T-helper 2 cell treated with Interferon-gamma antibody and Interleukin-4, amounts not matched to agents 5 μg/mL and 100 μg/mL, for 36 hours (primary cell): Measurements from ENCODE around the gene HLA-F.

Source experiments
- DNase-seq: peaks from one replicate; pipeline ENCODE4 v3.0.0; 2021; ENCODE audit warnings: low spot score
- H3K27ac Mint-ChIP-seq: one replicate; pipeline ENCODE4 v1.8.0; 2021; ENCODE audit warnings: mild to moderate bottlenecking, mixed read lengths
- H3K27me3 Mint-ChIP-seq: one replicate; pipeline ENCODE4 v1.8.0; 2021; ENCODE audit warnings: low read depth, mixed read lengths
- H3K36me3 Mint-ChIP-seq: one replicate; pipeline ENCODE4 v1.8.0; 2021; ENCODE audit warnings: low read depth, mixed read lengths
- H3K4me1 Mint-ChIP-seq: one replicate; pipeline ENCODE4 v1.8.0; 2021; ENCODE audit warnings: low read depth, mixed read lengths
- H3K4me3 Mint-ChIP-seq: one replicate; pipeline ENCODE4 v1.8.0; 2022; ENCODE audit warnings: mild to moderate bottlenecking, moderate library complexity, mixed read lengths
- H3K9me3 Mint-ChIP-seq: one replicate; pipeline ENCODE4 v1.8.0; 2021; ENCODE audit warnings: mixed read lengths

Gene HLA-F

GRCh38 chr6:29744131-29744530 is 20.9 kb downstream of the HLA-F start:
- H3K9me3 Mint-ChIP-seq, result no peaks in the 10 kb centered on the region
- H3K27ac Mint-ChIP-seq, result no peak overlapping the region
- H3K36me3 Mint-ChIP-seq, result peaks cover 1% of the 10 kb centered on the region
- no peak overlapping the region for H3K4me3 Mint-ChIP-seq
- DNase-seq, result no peak
- no peaks in the 10 kb centered on the region for H3K27me3 Mint-ChIP-seq
- peaks cover 9% of the 10 kb centered on the region for H3K4me1 Mint-ChIP-seq

- H3K27ac Mint-ChIP-seq, result no peak overlapping the region
- H3K4me3 Mint-ChIP-seq, result no peak overlapping the region
- H3K36me3 Mint-ChIP-seq, result peaks cover 1% of the 10 kb centered on the region
- DNase-seq, result no peak
- H3K4me1 Mint-ChIP-seq, result peaks cover 13% of the 10 kb centered on the region
- no peaks in the 10 kb centered on the region for H3K27me3 Mint-ChIP-seq
- H3K9me3 Mint-ChIP-seq, result no peaks in the 10 kb centered on the region
Measured at GRCh38 chr6:29744621-29745020, 21.4 kb downstream of the HLA-F start.

- H3K27me3 Mint-ChIP-seq, result no peaks in the 10 kb centered on the region
- no peak overlapping the region for H3K27ac Mint-ChIP-seq
- no peak for DNase-seq
- peaks cover 1% of the 10 kb centered on the region for H3K36me3 Mint-ChIP-seq
- no peak overlapping the region for H3K4me3 Mint-ChIP-seq
- H3K4me1 Mint-ChIP-seq, result peaks cover 18% of the 10 kb centered on the region
- no peaks in the 10 kb centered on the region for H3K9me3 Mint-ChIP-seq
Measured at GRCh38 chr6:29745386-29745785, 22.2 kb downstream of the HLA-F start.

- Mint-ChIP-seq H3K27me3 (no peaks in the 10 kb centered on the region), H3K36me3 (peaks cover 1% of the 10 kb centered on the region), H3K9me3 (no peaks in the 10 kb centered on the region), H3K4me3 (no peak overlapping the region), H3K4me1 (peaks cover 23% of the 10 kb centered on the region), H3K27ac (no peak overlapping the region)
- DNase-seq, result no peak
Measured at GRCh38 chr6:29745855-29746449, 22.7 kb downstream of the HLA-F start.

- Mint-ChIP-seq H3K4me1 (peaks cover 28% of the 10 kb centered on the region), H3K4me3 (peak overlapping the region; percentile 99), H3K27me3 (no peaks in the 10 kb centered on the region), H3K36me3 (peaks cover 4% of the 10 kb centered on the region), H3K9me3 (no peaks in the 10 kb centered on the region), H3K27ac (no peak overlapping the region)
- DNase-seq, result no peak
Measured at GRCh38 chr6:29746846-29747687, 23.8 kb downstream of the HLA-F start.

- peaks cover 4% of the 10 kb centered on the region for H3K36me3 Mint-ChIP-seq
- H3K4me1 Mint-ChIP-seq, result peaks cover 29% of the 10 kb centered on the region
- no peaks in the 10 kb centered on the region for H3K9me3 Mint-ChIP-seq
- no peak for DNase-seq
- peak overlapping the region; percentile 99 for H3K4me3 Mint-ChIP-seq
- H3K27ac Mint-ChIP-seq, result peak overlapping the region; percentile 89
- no peaks in the 10 kb centered on the region for H3K27me3 Mint-ChIP-seq
Measured at GRCh38 chr6:29747688-29748250, 24.5 kb downstream of the HLA-F start.

- H3K4me3 Mint-ChIP-seq, result peak overlapping the region; percentile 99
- H3K27ac Mint-ChIP-seq, result peak overlapping the region; percentile 89
- peaks cover 6% of the 10 kb centered on the region for H3K36me3 Mint-ChIP-seq
- no peaks in the 10 kb centered on the region for H3K27me3 Mint-ChIP-seq
- DNase-seq, result peak; percentile 82
- no peaks in the 10 kb centered on the region for H3K9me3 Mint-ChIP-seq
- H3K4me1 Mint-ChIP-seq, result peaks cover 36% of the 10 kb centered on the region
Measured at GRCh38 chr6:29748391-29749307, 25.4 kb downstream of the HLA-F start.

GRCh38 chr6:29749308-29749662 is 26.1 kb downstream of the HLA-F start:
- Mint-ChIP-seq H3K27ac (peak overlapping the region; percentile 78), H3K4me1 (peaks cover 37% of the 10 kb centered on the region), H3K4me3 (peak overlapping the region; percentile 99), H3K9me3 (no peaks in the 10 kb centered on the region), H3K36me3 (peaks cover 5% of the 10 kb centered on the region), H3K27me3 (no peaks in the 10 kb centered on the region)
- no peak for DNase-seq

- Mint-ChIP-seq H3K27ac (peak overlapping the region; percentile 78), H3K4me1 (peaks cover 37% of the 10 kb centered on the region), H3K36me3 (peaks cover 5% of the 10 kb centered on the region)
Measured at GRCh38 chr6:29749668-29750067, 26.4 kb downstream of the HLA-F start.

GRCh38 chr6:29750709-29751108 is 27.5 kb downstream of the HLA-F start:
- Mint-ChIP-seq H3K27ac (no peak overlapping the region), H3K27me3 (no peaks in the 10 kb centered on the region), H3K4me3 (peak overlapping the region; percentile 41), H3K36me3 (peaks cover 5% of the 10 kb centered on the region), H3K9me3 (no peaks in the 10 kb centered on the region), H3K4me1 (peaks cover 37% of the 10 kb centered on the region)
- no peak for DNase-seq

More at GRCh38 chr6:29749668-29750067, 26.4 kb downstream of the HLA-F start:
- H3K9me3 Mint-ChIP-seq, result no peaks in the 10 kb centered on the region
- H3K27me3 Mint-ChIP-seq, result no peaks in the 10 kb centered on the region
- H3K4me3 Mint-ChIP-seq, result peak overlapping the region; percentile 99
- DNase-seq, result no peak

- no peak for DNase-seq
- peaks cover 5% of the 10 kb centered on the region for H3K36me3 Mint-ChIP-seq
- H3K4me1 Mint-ChIP-seq, result peaks cover 37% of the 10 kb centered on the region
- H3K4me3 Mint-ChIP-seq, result peak overlapping the region; percentile 93
- peak overlapping the region; percentile 96 for H3K27ac Mint-ChIP-seq
- H3K9me3 Mint-ChIP-seq, result no peaks in the 10 kb centered on the region
- H3K27me3 Mint-ChIP-seq, result no peaks in the 10 kb centered on the region
Measured at GRCh38 chr6:29751480-29751879, 28.2 kb downstream of the HLA-F start.

- peak; percentile 83 for DNase-seq
- H3K27me3 Mint-ChIP-seq, result peaks cover 2% of the 10 kb centered on the region
- H3K4me3 Mint-ChIP-seq, result peak overlapping the region; percentile 93
- peaks cover 5% of the 10 kb centered on the region for H3K36me3 Mint-ChIP-seq
- peak overlapping the region; percentile 96 for H3K27ac Mint-ChIP-seq
- H3K9me3 Mint-ChIP-seq, result no peaks in the 10 kb centered on the region
- H3K4me1 Mint-ChIP-seq, result peaks cover 39% of the 10 kb centered on the region
Measured at GRCh38 chr6:29752451-29753308, 29.4 kb downstream of the HLA-F start.

- Mint-ChIP-seq H3K27me3 (peaks cover 2% of the 10 kb centered on the region), H3K27ac (peak overlapping the region; percentile 96), H3K9me3 (no peaks in the 10 kb centered on the region), H3K4me3 (peak overlapping the region; percentile 93), H3K4me1 (peaks cover 35% of the 10 kb centered on the region), H3K36me3 (peaks cover 5% of the 10 kb centered on the region)
- no peak for DNase-seq
Measured at GRCh38 chr6:29753309-29753644, 30.0 kb downstream of the HLA-F start.
